HCT116 (cell line): ENCODE data around the gene INPP5K. TPM values are rescaled to one million over a fixed set of nuclear protein-coding genes. Genes with fewer than 3 reads are reported as not detected.

Experiments used
- ATAC-seq: fragments of 200-7000 bp; cut with Tn5 transposase; 2 replicates; pipeline ENCODE4 v1.9.1; 2020; ENCODE audit warnings: mild to moderate bottlenecking, moderate library complexity
- BruUV-seq: library from RNA; stranded (reverse); fragments of 400-500 nt; replicated peaks from 2 replicates; lab custom pipeline; 2021; lab: Mats Ljungman, UMichigan
- CTCF ChIA-PET: fragments of 300-600 bp; sonication (Branson Sonifier 250); formaldehyde crosslinking; loops from one replicate; lab custom pipeline; 2021; ENCODE audit warnings: antibody characterized with exemption; lab: Charles Lee
- POLR2A ChIA-PET: fragments of 300-600, 350-600 bp; sonication (Branson Sonifier 250); formaldehyde crosslinking; loops from one replicate; lab custom pipeline; 2021; ENCODE audit warnings: antibody characterized with exemption; lab: Charles Lee
- RAD21 ChIA-PET, 2 experiments: fragments of 300-600 bp; sonication (Branson Sonifier 250); formaldehyde crosslinking; loops; one replicate each; lab custom pipeline; 2023; ENCODE audit warnings: low total read pairs in 2 of 2; ENCODE audit not compliant: uncharacterized antibody in 2 of 2, unreplicated experiment in 2 of 2, low non-redundant PET in 1 of 2; lab: Charles Lee
- DNase-seq: peaks from one replicate; pipeline ENCODE4 v3.0.0-alpha.2; 2010; ENCODE audit warnings: low read depth, low spot score
- H2AFZ ChIP-seq: fragments of 200-600 bp; shearing (Covaris generic), sonication (generic); 2 replicates; pipeline ENCODE4 v1.6.1; 2017; ENCODE audit warnings: low read depth, mixed run types, mixed read lengths, antibody characterized with exemption, low read length; ENCODE audit not compliant: poor library complexity, severe bottlenecking
- H3K27ac ChIP-seq: 2 replicates; pipeline ENCODE4 v1.5.1; 2012; ENCODE audit warnings: low read depth, low read length
- H3K27me3 ChIP-seq: fragments of 200-600 bp; sonication (generic); 2 replicates; pipeline ENCODE4 v1.6.1; 2016; ENCODE audit warnings: mixed run types, low read length, mixed read lengths; ENCODE audit not compliant: insufficient read depth
- H3K36me3 ChIP-seq, 2 experiments: fragments of 200-500 bp in 1 of 2; fragments of 200-600 bp in 1 of 2; sonication (Bioruptor generic) in 1 of 2; sonication (generic) in 1 of 2; 2 replicates each; pipeline versions ENCODE4 v1.5.1 to v1.6.1; 2014 to 2016; ENCODE audit warnings: low read length in 2 of 2, inconsistent platforms in 1 of 2, mixed read lengths in 1 of 2, mixed run types in 1 of 2; ENCODE audit not compliant: insufficient read depth in 2 of 2, control insufficient read depth in 1 of 2
- H3K4me1 ChIP-seq, 2 experiments: fragments of 200-600 bp in 1 of 2; sonication (generic) in 1 of 2; 2 replicates each; pipeline versions ENCODE4 v1.5.1 to v1.6.1; 2012 to 2017; ENCODE audit warnings: low read length in 2 of 2, inconsistent platforms in 1 of 2, mild to moderate bottlenecking in 1 of 2, mixed read lengths in 1 of 2, mixed run types in 1 of 2, moderate library complexity in 1 of 2; ENCODE audit not compliant: insufficient read depth in 2 of 2, control insufficient read depth in 1 of 2
- H3K4me2 ChIP-seq: fragments of 200-600 bp; sonication (generic); 2 replicates; pipeline ENCODE4 v1.6.1; 2017; ENCODE audit warnings: mixed run types, low read length, mixed read lengths
- H3K4me3 ChIP-seq, 2 experiments: fragments of 200-600 bp in 1 of 2; sonication (generic) in 1 of 2; replicated peaks in 1 of 2; 2 replicates each; pipeline ENCODE4 v1.5.1; 2011 to 2016; ENCODE audit warnings: low read length in 2 of 2, control low read depth in 1 of 2, low read depth in 1 of 2, mild to moderate bottlenecking in 1 of 2, mixed read lengths in 1 of 2, mixed run types in 1 of 2
- H3K79me2 ChIP-seq: fragments of 200-600 bp; sonication (generic); 2 replicates; pipeline ENCODE4 v1.6.1; 2017; ENCODE audit warnings: mild to moderate bottlenecking, mixed run types, low read length, moderate library complexity, mixed read lengths; ENCODE audit not compliant: insufficient read depth
- H3K9ac ChIP-seq: fragments of 200-600 bp; sonication (generic); 2 replicates; pipeline ENCODE4 v1.6.1; 2016; ENCODE audit warnings: low read length, mixed read lengths
- H3K9me2 ChIP-seq: fragments of 200-600 bp; sonication (generic), shearing (Covaris generic); 2 replicates; pipeline ENCODE4 v1.6.1; 2017; ENCODE audit warnings: mixed run types, mild to moderate bottlenecking, moderate library complexity; ENCODE audit not compliant: insufficient read depth
- H3K9me3 ChIP-seq, 2 experiments: fragments of 200-500 bp in 1 of 2; fragments of 200-600 bp in 1 of 2; sonication (Bioruptor generic) in 1 of 2; sonication (generic) in 1 of 2; 2 replicates each; pipeline ENCODE4 v1.6.1; 2014 to 2017; ENCODE audit warnings: low read length in 2 of 2, mixed read lengths in 2 of 2, inconsistent platforms in 1 of 2, low read depth in 1 of 2, mild to moderate bottlenecking in 1 of 2, mixed run types in 1 of 2, moderate library complexity in 1 of 2; ENCODE audit not compliant: control insufficient read depth in 1 of 2, insufficient read depth in 1 of 2
- H4K20me1 ChIP-seq: fragments of 200-600 bp; sonication (generic), shearing (Covaris generic); 2 replicates; pipeline ENCODE4 v1.6.1; 2017; ENCODE audit warnings: mixed run types, mild to moderate bottlenecking, moderate library complexity; ENCODE audit not compliant: insufficient read depth
- CBX3 ChIP-seq: IDR thresholded peaks from 2 replicates; pipeline ENCODE4 v1.6.1; 2012; ENCODE audit warnings: low read depth
- CEBPB ChIP-seq: IDR thresholded peaks from 2 replicates; pipeline ENCODE4 v1.6.1; 2012; ENCODE audit warnings: low read depth
- CTCF ChIP-seq, 3 experiments: fragments of 200-600 bp in 1 of 3; sonication (generic) in 1 of 3; IDR thresholded peaks in 2 of 3; conservative IDR thresholded peaks in 1 of 3; 2 replicates each; pipeline ENCODE4 v1.5.1; 2012 to 2017; ENCODE audit warnings: low read depth in 2 of 3, low read length in 2 of 3, antibody characterized with exemption in 1 of 3, borderline replicate concordance in 1 of 3, control low read depth in 1 of 3, mild to moderate bottlenecking in 1 of 3, mixed read lengths in 1 of 3, mixed run types in 1 of 3, moderate library complexity in 1 of 3; ENCODE audit not compliant: insufficient read depth in 1 of 3
- EGR1 ChIP-seq: IDR thresholded peaks from 2 replicates; pipeline ENCODE4 v1.6.1; 2012; ENCODE audit warnings: low read depth
- ELF1 ChIP-seq: IDR thresholded peaks from 2 replicates; pipeline ENCODE4 v1.6.1; 2012; ENCODE audit warnings: low read depth, borderline replicate concordance
- FOSL1 ChIP-seq: IDR thresholded peaks from 2 replicates; pipeline ENCODE4 v1.6.1; 2012; ENCODE audit warnings: low read depth
- JUND ChIP-seq: IDR thresholded peaks from 2 replicates; pipeline ENCODE4 v1.6.1; 2012
- MAX ChIP-seq: IDR thresholded peaks from 2 replicates; pipeline ENCODE4 v1.6.1; 2012
- POLR2A ChIP-seq: IDR thresholded peaks from 2 replicates; pipeline ENCODE4 v1.7.0; 2011; ENCODE audit warnings: borderline replicate concordance; ENCODE audit not compliant: insufficient read depth, insufficient read length; ENCODE audit errors: extremely low read depth
- POLR2AphosphoS5 ChIP-seq: IDR thresholded peaks from 2 replicates; pipeline ENCODE4 v1.6.1; 2011; ENCODE audit warnings: mild to moderate bottlenecking, low read depth, low read length, moderate library complexity
- REST ChIP-seq: IDR thresholded peaks from 2 replicates; pipeline ENCODE4 v1.6.1; 2012; ENCODE audit warnings: low read depth
- SIN3A ChIP-seq: IDR thresholded peaks from 2 replicates; pipeline ENCODE4 v1.6.1; 2012; ENCODE audit warnings: low read depth
- SRF ChIP-seq: IDR thresholded peaks from 2 replicates; pipeline ENCODE4 v1.6.1; 2012; ENCODE audit warnings: low read depth
- TCF7L2 ChIP-seq: IDR thresholded peaks from 2 replicates; pipeline ENCODE4 v1.7.0; 2011; ENCODE audit warnings: borderline replicate concordance, inconsistent platforms; ENCODE audit not compliant: insufficient read depth, insufficient read length; ENCODE audit errors: extremely low read depth
- YY1 ChIP-seq: IDR thresholded peaks from 2 replicates; pipeline ENCODE4 v1.6.1; 2011; ENCODE audit warnings: low read length, low read depth, moderate library complexity, mild to moderate bottlenecking; ENCODE audit not compliant: insufficient replicate concordance; ENCODE audit errors: extremely low read depth
- ZBTB33 ChIP-seq: IDR thresholded peaks from 2 replicates; pipeline ENCODE4 v1.6.1; 2011; ENCODE audit warnings: mild to moderate bottlenecking, low read length, moderate library complexity; ENCODE audit not compliant: insufficient replicate concordance; ENCODE audit errors: extremely low read depth
- ZFX ChIP-seq: fragments of 450-650 bp; IDR thresholded peaks from 2 replicates; pipeline ENCODE4 v1.6.1; 2017
- ZNF274 ChIP-seq: fragments of 200-500 bp; sonication (Bioruptor generic); IDR thresholded peaks from 2 replicates; pipeline ENCODE4 v1.6.1; 2014; ENCODE audit warnings: mild to moderate bottlenecking, low read depth, low read length, inconsistent platforms
- intact Hi-C: fragments of 100-400 bp; cut with micrococcal nuclease; formaldehyde crosslinking; loops from 2 replicates; pipeline ENCODE4 v1.10.0; 2022
- total RNA-seq: library from RNA; stranded (reverse); gene quantifications from one replicate; pipeline ENCODE4 v1.2.1, GENCODE V29; 2021; ENCODE audit not compliant: unreplicated experiment

The INPP5K gene
- total RNA-seq, 1 experiment from 2014 or later, result 25.6 TPM

- TF ChIP-seq CBX3 (no peak), ZFX (no peak)
Observed at GRCh38 chr17:1449412-1449967, 66.9 kb downstream of the INPP5K start (continued).

GRCh38 chr17:1447052-1447451, 69.4 kb downstream of the INPP5K start:
- peaks cover 5% of the 10 kb centered on the region; the same call in 1 of the 2 replicates for H4K20me1 ChIP-seq
- H3K9me3 ChIP-seq, result no peaks in the 10 kb centered on the region
- H3K79me2 ChIP-seq, result peaks cover 95% of the 10 kb centered on the region
- DNase-seq, result no peak
- H3K27me3 ChIP-seq, result no peaks in the 10 kb centered on the region
- ATAC-seq, result no peak
- H3K4me2 ChIP-seq, result no peak overlapping the region
- no peaks in the 10 kb centered on the region for H3K9me2 ChIP-seq
- ChIA-PET POLR2A (no interaction called here), CTCF (no interaction called here)
- H3K36me3 ChIP-seq, result peaks cover 2 to 10% of the 10 kb centered on the region in 2 experiments; a peak in 2 of 4 replicates
- no peak overlapping the region for H2AFZ ChIP-seq
- no peaks in the 10 kb centered on the region; a peak in 1 of 4 replicates for H3K4me1 ChIP-seq
- BruUV-seq, result no TSS peak
- TF ChIP-seq CTCF (IDR thresholded peaks at IDR 0.05 in 2 of 3, conservative IDR thresholded peaks at IDR 0.05 in 1 of 3; ENCODE audit: borderline replicate concordance in 1 of 3, insufficient read depth in 1 of 3, low read depth in 2 of 3, low read length in 2 of 3), result no peak
- TF ChIP-seq ZNF274, result no peak
- no peak for TF ChIP-seq YY1
- no peak for TF ChIP-seq MAX
- no peak for TF ChIP-seq POLR2A
- no peak for TF ChIP-seq SIN3A
- no peak for TF ChIP-seq ZFX
- no peak for TF ChIP-seq REST
- TF ChIP-seq POLR2AphosphoS5, result no peak
- TF ChIP-seq TCF7L2, result no peak
- no peak for TF ChIP-seq FOSL1
- TF ChIP-seq SRF, result no peak
- TF ChIP-seq EGR1, result no peak
- no peak for TF ChIP-seq CEBPB
- no peak for TF ChIP-seq ZBTB33
- TF ChIP-seq CBX3, result no peak
- TF ChIP-seq JUND, result no peak
- TF ChIP-seq ELF1, result no peak
- TF ChIP-seq, all 23 proteins: peak for 0
- Histone ChIP-seq H3K4me3 (no peak overlapping the region), H3K9ac (no peak overlapping the region), H3K27ac (no peak overlapping the region)
- intact Hi-C loops, result no loop called here
- RAD21 ChIA-PET, result no interaction called here
